Astrocyte of the spinal cord (primary cell): ENCODE results near the gene LAMA3.
A peak's percentile ranks its signal among the peaks of the same experiment; 100 is the strongest.
"Not testable (repeated sequence)": the region's sequence is repeated elsewhere in the genome, so short reads cannot be mapped to it uniquely, and the experiment has no call there.

Experiments used
- DNase-seq: peaks from one replicate; pipeline ENCODE4 v3.0.0; 2011; ENCODE audit warnings: low read depth, low spot score
- H3K4me3 ChIP-seq: 2 replicates; pipeline ENCODE4 v1.5.1; 2011; ENCODE audit warnings: low read depth, mild to moderate bottlenecking, low read length, moderate library complexity
- CTCF ChIP-seq: IDR thresholded peaks from 2 replicates; pipeline ENCODE4 v1.5.1; 2012; ENCODE audit warnings: low read depth, mild to moderate bottlenecking, low read length, inconsistent platforms
- in situ Hi-C: cut with HindIII; loops from 2 replicates; pipeline ENCODE4 v1.10.0; 2017; ENCODE audit warnings: low sequenced_read_pairs

Gene LAMA3

GRCh38 chr18:23711426-23711825 lies 22.2 kb downstream of the LAMA3 start:
- no peak for TF ChIP-seq CTCF
- no peak for DNase-seq
- in situ Hi-C loops: no loop called here
- H3K4me3 ChIP-seq: no peak overlapping the region

- no peak for DNase-seq
- no peak overlapping the region for H3K4me3 ChIP-seq
- TF ChIP-seq CTCF: no peak
- in situ Hi-C loops: no loop called here
Observed at GRCh38 chr18:23712445-23712844, 23.2 kb downstream of the LAMA3 start.

- TF ChIP-seq CTCF: no peak
- H3K4me3 ChIP-seq: no peak overlapping the region
- DNase-seq: no peak
- in situ Hi-C loops: no loop called here
Observed at GRCh38 chr18:23714576-23714975, 25.3 kb downstream of the LAMA3 start.

- in situ Hi-C loops, H3K4me3 ChIP-seq, DNase-seq: not testable (repeated sequence)
Observed at GRCh38 chr18:23716079-23716478, 26.8 kb downstream of the LAMA3 start.

- no peak for TF ChIP-seq CTCF
- H3K4me3 ChIP-seq: no peak overlapping the region
- peak; percentile 80 for DNase-seq
- in situ Hi-C loops: no loop called here
Observed at GRCh38 chr18:23716516-23716915, 27.3 kb downstream of the LAMA3 start.

GRCh38 chr18:23716966-23717365 lies 27.7 kb downstream of the LAMA3 start:
- in situ Hi-C loops: no loop called here
- DNase-seq: no peak
- no peak for TF ChIP-seq CTCF
- H3K4me3 ChIP-seq: no peak overlapping the region

GRCh38 chr18:23718243-23718720 lies 29.0 kb downstream of the LAMA3 start:
- no peak for TF ChIP-seq CTCF
- in situ Hi-C loops: no loop called here
- H3K4me3 ChIP-seq: no peak overlapping the region
- peak; percentile 83 for DNase-seq
